Sigmoid colon (tissue), 7 donors: ENCODE data around the gene PAH. TPM values are rescaled to one million over a fixed set of nuclear protein-coding genes. Genes with fewer than 3 reads are reported as not detected.

Source experiments
- DNase-seq: peaks from one replicate; pipeline ENCODE4 v3.0.0-alpha.2; 2019
- H3K27ac ChIP-seq, 4 donors: fragments of 200-600 bp; sonication (generic); one replicate each; pipeline ENCODE4 v1.5.1; 2016 to 2019; ENCODE audit warnings: mild to moderate bottlenecking in 1 of 4
- H3K27me3 ChIP-seq, 3 donors: fragments of 200-600 bp; sonication (generic); one replicate each; pipeline ENCODE4 v1.5.1; 2019; ENCODE audit warnings: mild to moderate bottlenecking in 1 of 3
- H3K36me3 ChIP-seq, 4 donors: fragments of 200-600 bp; sonication (generic); one replicate each; pipeline ENCODE4 v1.5.1; 2016 to 2019
- H3K4me1 ChIP-seq, 4 donors: fragments of 200-600 bp; sonication (generic); one replicate each; pipeline ENCODE4 v1.5.1; 2017 to 2019
- H3K4me3 ChIP-seq, 4 donors: fragments of 200-600 bp; sonication (generic); one replicate each; pipeline ENCODE4 v1.5.1; 2017 to 2019; ENCODE audit warnings: mild to moderate bottlenecking in 2 of 4, moderate library complexity in 1 of 4
- H3K9me3 ChIP-seq, 4 donors: fragments of 200-600 bp in 3 of 4; sonication (generic) in 3 of 4; one replicate each; pipeline versions ENCODE4 v1.5.1 to v1.6.1; 2013 to 2019
- CTCF ChIP-seq, 4 experiments: fragments of 450-650 bp in 3 of 4; fragments of 200-600 bp in 1 of 4; IDR thresholded peaks; one replicate each; pipeline ENCODE4 v1.5.1; 2016 to 2019; ENCODE audit warnings: antibody characterized with exemption in 4 of 4, mild to moderate bottlenecking in 3 of 4, moderate library complexity in 2 of 4
- EP300 ChIP-seq, 4 donors: sonication (generic); formaldehyde crosslinking; IDR thresholded peaks; one replicate each; pipeline ENCODE4 v1.6.1; 2017; ENCODE audit warnings: antibody characterized with exemption in 4 of 4
- POLR2A ChIP-seq, 2 donors: fragments of 450-650 bp; IDR thresholded peaks; one replicate each; pipeline ENCODE4 v1.6.1; 2016; ENCODE audit warnings: antibody characterized with exemption in 2 of 2, mild to moderate bottlenecking in 2 of 2, moderate library complexity in 2 of 2
- POLR2AphosphoS5 ChIP-seq, 4 donors: sonication (generic); formaldehyde crosslinking; IDR thresholded peaks; one replicate each; pipeline ENCODE4 v1.6.1; 2017; ENCODE audit warnings: antibody characterized with exemption in 4 of 4
- WGBS, 2 donors: extraction: QIAGEN DNeasy Blood & Tissue Kit; methylation state at CpG; one replicate each; pipeline ENCODE4 v1.1.7; 2013; 5-methylcytosine and 5-hydroxymethylcytosine counted together
- intact Hi-C: fragments of 100-400 bp; cut with DNase I; formaldehyde crosslinking; loops from one replicate; pipeline ENCODE4 v1.15.1; 2023
- polyA plus RNA-seq, 3 donors: library from polyadenylated mRNA; stranded (reverse); fragments of 200-250 nt; gene quantifications; one replicate each; pipeline ENCODE4 v1.2.3, GENCODE V29; 2013
- total RNA-seq, 4 donors: library from RNA; depleted of rRNA; stranded (reverse); fragments of >200 nt; gene quantifications; one replicate each; pipeline ENCODE4 v1.1.0, GENCODE V29; 2016
- donor health status: healthy with polysubstance abuse.
- donor health status: Bipolar disorder and iron deficiency.
- donor health status: healthy.

PAH gene
- total and polyA plus RNA-seq, 7 donors = 0.19 to 1.1 (median 0.46) TPM; not detected in 3

GRCh38 chr12:102905229-102905628 lies 11.8 kb downstream of the PAH start:
- intact Hi-C loops = no loop called here
- no peaks in the 10 kb centered on the region for H3K4me1 ChIP-seq
- no peaks in the 10 kb centered on the region for H3K9me3 ChIP-seq
- TF ChIP-seq POLR2A (IDR thresholded peaks at IDR 0.05) = no peak
- TF ChIP-seq EP300 (IDR thresholded peaks at IDR 0.05) = no peak
- TF ChIP-seq CTCF (IDR thresholded peaks at IDR 0.05) = no peak
- TF ChIP-seq POLR2AphosphoS5 (IDR thresholded peaks at IDR 0.05) = no peak
- DNase-seq = no peak
- WGBS, 2 donors = 80 to 86% methylated on average over 3 of the region's 3 CpGs
- no peak overlapping the region for H3K4me3 ChIP-seq
- no peaks in the 10 kb centered on the region for H3K27me3 ChIP-seq
- H3K36me3 ChIP-seq = no peaks in the 10 kb centered on the region
- no peak overlapping the region for H3K27ac ChIP-seq

DNA sequence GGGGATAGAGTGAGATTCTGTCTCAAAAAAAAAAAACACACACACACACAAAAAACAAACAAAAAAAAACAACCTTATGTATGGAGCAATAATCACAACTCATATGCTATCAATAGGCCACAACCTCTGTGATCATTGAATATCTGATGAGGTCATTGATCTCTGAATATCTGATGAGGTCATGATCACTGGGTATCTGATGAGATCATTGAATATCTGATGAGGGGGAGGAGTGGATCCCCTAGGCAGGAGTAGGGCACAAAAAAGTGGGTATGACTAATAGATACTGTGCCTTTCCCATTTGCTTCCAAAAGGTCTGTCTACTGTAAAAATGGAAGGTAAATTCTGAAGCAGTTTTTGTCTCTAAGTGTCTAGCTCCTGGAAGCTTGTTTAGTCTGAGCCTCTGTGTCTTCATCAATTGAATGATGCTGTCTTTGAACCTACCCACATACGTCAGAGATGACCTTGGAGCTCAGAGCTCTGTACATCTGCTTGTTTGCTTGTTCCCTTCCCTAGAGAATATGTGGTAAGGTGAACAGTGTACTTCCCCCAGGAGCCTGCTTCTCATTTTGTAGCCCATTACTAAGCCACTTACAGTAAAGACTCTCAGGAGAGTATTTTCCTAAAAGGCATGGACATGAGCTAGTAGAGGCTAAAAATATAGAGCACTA lies 13.6 kb downstream of the PAH start:
- no peaks in the 10 kb centered on the region for H3K9me3 ChIP-seq
- TF ChIP-seq POLR2AphosphoS5 (IDR thresholded peaks at IDR 0.05) (no peak), EP300 (IDR thresholded peaks at IDR 0.05) (no peak), POLR2A (IDR thresholded peaks at IDR 0.05) (no peak), CTCF (IDR thresholded peaks at IDR 0.05) (no peak)
- no peak for DNase-seq
- no peak overlapping the region for H3K27ac ChIP-seq
- no peaks in the 10 kb centered on the region for H3K4me1 ChIP-seq
- WGBS, 2 donors = 43 to 56% methylated on average over 1 of the region's 1 CpG
- H3K4me3 ChIP-seq = no peak overlapping the region
- no peaks in the 10 kb centered on the region for H3K27me3 ChIP-seq
- H3K36me3 ChIP-seq = no peaks in the 10 kb centered on the region
- intact Hi-C loops = no loop called here

- WGBS, 2 donors = 60 to 67% methylated on average over 3 of the region's 3 CpGs
- no peak overlapping the region for H3K27ac ChIP-seq
- intact Hi-C loops = no loop called here
- no peaks in the 10 kb centered on the region for H3K9me3 ChIP-seq
- TF ChIP-seq POLR2A (IDR thresholded peaks at IDR 0.05) (no peak), EP300 (IDR thresholded peaks at IDR 0.05) (no peak), CTCF (IDR thresholded peaks at IDR 0.05) (no peak), POLR2AphosphoS5 (IDR thresholded peaks at IDR 0.05) (no peak)
- no peaks in the 10 kb centered on the region for H3K27me3 ChIP-seq
- H3K4me3 ChIP-seq = no peak overlapping the region
- H3K36me3 ChIP-seq = no peaks in the 10 kb centered on the region
- H3K4me1 ChIP-seq = no peaks in the 10 kb centered on the region
- DNase-seq = no peak
Measured at GRCh38 chr12:102902093-102902492, 15.0 kb downstream of the PAH start.

GRCh38 chr12:102900389-102900788 lies 16.7 kb downstream of the PAH start:
- Histone ChIP-seq H3K9me3 (no peaks in the 10 kb centered on the region), H3K27ac (no peak overlapping the region), H3K27me3 (no peaks in the 10 kb centered on the region), H3K4me3 (no peak overlapping the region), H3K36me3 (no peaks in the 10 kb centered on the region), H3K4me1 (no peaks in the 10 kb centered on the region)
- intact Hi-C loops = no loop called here
- TF ChIP-seq CTCF (IDR thresholded peaks at IDR 0.05) = no peak
- no peak for TF ChIP-seq POLR2A (IDR thresholded peaks at IDR 0.05)
- TF ChIP-seq EP300 (IDR thresholded peaks at IDR 0.05) = no peak
- no peak for TF ChIP-seq POLR2AphosphoS5 (IDR thresholded peaks at IDR 0.05)
- WGBS, 2 donors = 63 to 84% methylated on average over 2 of the region's 2 CpGs
- DNase-seq = no peak

- WGBS, 2 donors = 67 to 69% methylated on average over 1 of the region's 1 CpG
Measured at GRCh38 chr12:102896067-102896466, 21.0 kb downstream of the PAH start.

More at GRCh38 chr12:102896067-102896466, 21.0 kb downstream of the PAH start:
- Histone ChIP-seq H3K36me3 (no peaks in the 10 kb centered on the region), H3K27me3 (no peaks in the 10 kb centered on the region), H3K9me3 (no peaks in the 10 kb centered on the region), H3K4me1 (no peaks in the 10 kb centered on the region), H3K4me3 (no peak overlapping the region), H3K27ac (no peak overlapping the region)
- intact Hi-C loops = no loop called here
- TF ChIP-seq CTCF (IDR thresholded peaks at IDR 0.05) (no peak), POLR2A (IDR thresholded peaks at IDR 0.05) (no peak), POLR2AphosphoS5 (IDR thresholded peaks at IDR 0.05) (no peak), EP300 (IDR thresholded peaks at IDR 0.05) (no peak)
- no peak for DNase-seq
